GM10248 (cell line): Measurements from ENCODE around the gene ARHGAP8.

Source experiments
- CTCF ChIA-PET: fragments of 300-600 bp; sonication (Branson Sonifier 250); formaldehyde crosslinking; extraction: SDS; loops from one replicate; lab custom pipeline; 2021; ENCODE audit warnings: antibody characterized with exemption; lab: Yijun Ruan, JAX
- POLR2A ChIA-PET: fragments of 350-650 bp; sonication (Branson Sonifier 250); formaldehyde crosslinking; extraction: SDS; loops from one replicate; lab custom pipeline; 2020; ENCODE audit warnings: antibody characterized with exemption; lab: Yijun Ruan, JAX
- DNase-seq: peaks from one replicate; pipeline ENCODE4 v3.0.0; 2012; ENCODE audit errors: extremely low spot score
- CTCF ChIP-seq: IDR thresholded peaks from 2 replicates; pipeline ENCODE4 v1.5.1; 2012; ENCODE audit warnings: mild to moderate bottlenecking, low read depth; ENCODE audit errors: extremely low read depth, missing control alignments, control extremely low read depth

The ARHGAP8 gene

GRCh38 chr22:44889255-44889878 lies 137.0 kb downstream of the ARHGAP8 start:
- no peak for TF ChIP-seq CTCF
- no peak for DNase-seq
- ChIA-PET CTCF (no interaction called here), POLR2A (no interaction called here)

GRCh38 chr22:44890416-44891292 lies 138.3 kb downstream of the ARHGAP8 start:
- ChIA-PET CTCF (no interaction called here), POLR2A (no interaction called here)
- no peak for TF ChIP-seq CTCF
- no peak for DNase-seq

GRCh38 chr22:44891293-44891747 lies 138.9 kb downstream of the ARHGAP8 start:
- POLR2A ChIA-PET: no interaction called here
- no peak for TF ChIP-seq CTCF
- DNase-seq: no peak
- CTCF ChIA-PET: no interaction called here

- DNase-seq: no peak
- CTCF ChIA-PET: no interaction called here
- TF ChIP-seq CTCF: no peak
- POLR2A ChIA-PET: no interaction called here
Measured at GRCh38 chr22:44891791-44892190, 139.4 kb downstream of the ARHGAP8 start.

GRCh38 chr22:44892243-44892642 lies 139.9 kb downstream of the ARHGAP8 start:
- POLR2A ChIA-PET: no interaction called here
- no peak for DNase-seq
- no peak for TF ChIP-seq CTCF

GRCh38 chr22:44892803-44893730 lies 140.7 kb downstream of the ARHGAP8 start:
- ChIA-PET POLR2A (no interaction called here), CTCF (no interaction called here)
- DNase-seq: no peak
- TF ChIP-seq CTCF: no peak

More at GRCh38 chr22:44892243-44892642, 139.9 kb downstream of the ARHGAP8 start:
- CTCF ChIA-PET: no interaction called here
